ENCODE results near the gene NDRG2. TPM values are rescaled to one million over a fixed set of nuclear protein-coding genes. Genes with fewer than 3 reads are reported as not detected.
A peak's percentile ranks its signal among the peaks of the same experiment; 100 is the strongest.

The NDRG2 gene
- total and polyA plus RNA-seq, 9 of the 15 experiments (the other 6 are each of a cell fraction or from before 2014, with no cell fraction given) = 10.1 to 105 (median 41.0) TPM

DNA sequence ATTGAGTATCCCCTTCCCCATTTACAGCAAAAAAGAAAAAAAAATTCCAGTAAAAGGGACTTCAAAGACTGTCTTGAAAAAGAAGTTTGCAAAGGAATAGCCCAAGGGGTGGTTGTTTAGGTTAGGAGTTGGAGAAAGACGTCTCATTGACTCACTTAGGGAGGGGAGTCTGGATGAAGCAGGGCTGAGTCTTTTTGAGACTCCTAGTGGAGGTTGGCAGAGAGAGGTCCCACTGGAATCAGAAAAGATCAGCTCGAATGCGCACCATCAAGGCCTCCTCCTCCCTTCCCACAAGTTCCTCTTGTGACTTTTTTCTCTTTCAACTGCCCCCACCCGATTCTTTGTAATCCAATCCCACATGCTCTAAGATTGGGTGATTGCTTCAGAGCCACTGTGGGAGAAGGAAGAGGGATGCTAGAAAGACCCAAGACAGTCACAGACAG is 47.2 kb upstream of the NDRG2 start:
- no peaks in the 10 kb centered on the region; the same call in 2 of the 3 replicates for H3K79me2 ChIP-seq (ENCODE audit: control insufficient read depth, insufficient read depth, low read length)
- no peak overlapping the region for H3K4me3 ChIP-seq
- no peak overlapping the region for H3K4me2 ChIP-seq (ENCODE audit: insufficient read depth, low read length)
- no peak for FAIRE-seq
- 6% methylated on average over 2 of the region's 4 CpGs for WGBS (ENCODE audit: insufficient coverage, low coverage, missing lambda C conversion rate)
- no peaks in the 10 kb centered on the region for H3K27me3 ChIP-seq (ENCODE audit: control insufficient read depth in 2 of 2, insufficient read depth in 2 of 2, low read length in 2 of 2)
- BruUV-seq (replicated peaks) = TSS peak; percentile 36
- intact Hi-C loops (cut with micrococcal nuclease) = no loop called here
- H3K36me3 ChIP-seq (ENCODE audit: control insufficient read depth, insufficient read depth, low read length) = no peaks in the 10 kb centered on the region
- no peaks in the 10 kb centered on the region for H3K9me3 ChIP-seq (replicated peaks; ENCODE audit: control insufficient read depth, insufficient read depth, low read depth, low read length)
- TF ChIP-seq NR4A1 (CRISPR knock-in tag; IDR thresholded peaks at IDR 0.05) = no peak
- no peak for TF ChIP-seq NR4A1 (tag; IDR thresholded peaks at IDR 0.05)
- TF ChIP-seq PRDM10 (IDR thresholded peaks at IDR 0.05; ENCODE audit: partially characterized antibody) = peak; percentile 85
- TF ChIP-seq IFI16 (CRISPR knock-in tag; IDR thresholded peaks at IDR 0.05) = no peak
- TF ChIP-seq, protein P1, sequence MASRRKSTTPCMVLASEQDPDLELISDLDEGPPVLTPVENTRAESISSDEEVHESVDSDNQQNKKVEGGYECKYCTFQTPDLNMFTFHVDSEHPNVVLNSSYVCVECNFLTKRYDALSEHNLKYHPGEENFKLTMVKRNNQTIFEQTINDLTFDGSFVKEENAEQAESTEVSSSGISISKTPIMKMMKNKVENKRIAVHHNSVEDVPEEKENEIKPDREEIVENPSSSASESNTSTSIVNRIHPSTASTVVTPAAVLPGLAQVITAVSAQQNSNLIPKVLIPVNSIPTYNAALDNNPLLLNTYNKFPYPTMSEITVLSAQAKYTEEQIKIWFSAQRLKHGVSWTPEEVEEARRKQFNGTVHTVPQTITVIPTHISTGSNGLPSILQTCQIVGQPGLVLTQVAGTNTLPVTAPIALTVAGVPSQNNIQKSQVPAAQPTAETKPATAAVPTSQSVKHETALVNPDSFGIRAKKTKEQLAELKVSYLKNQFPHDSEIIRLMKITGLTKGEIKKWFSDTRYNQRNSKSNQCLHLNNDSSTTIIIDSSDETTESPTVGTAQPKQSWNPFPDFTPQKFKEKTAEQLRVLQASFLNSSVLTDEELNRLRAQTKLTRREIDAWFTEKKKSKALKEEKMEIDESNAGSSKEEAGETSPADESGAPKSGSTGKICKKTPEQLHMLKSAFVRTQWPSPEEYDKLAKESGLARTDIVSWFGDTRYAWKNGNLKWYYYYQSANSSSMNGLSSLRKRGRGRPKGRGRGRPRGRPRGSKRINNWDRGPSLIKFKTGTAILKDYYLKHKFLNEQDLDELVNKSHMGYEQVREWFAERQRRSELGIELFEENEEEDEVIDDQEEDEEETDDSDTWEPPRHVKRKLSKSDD (conservative IDR thresholded peaks at IDR 0.05; ENCODE audit: low read length) = no peak
- no peak for TF ChIP-seq ADNP (tag; IDR thresholded peaks at IDR 0.05)
- TF ChIP-seq CBFA2T2 (conservative IDR thresholded peaks at IDR 0.05) = no peak
- H3K9ac ChIP-seq (ENCODE audit: insufficient read depth in 1 of 2, low read depth in 2 of 2, low read length in 2 of 2) = no peak overlapping the region
- H2AFZ ChIP-seq (ENCODE audit: low read depth, low read length) = peak overlapping the region; percentile 60; the same call in 1 of the 2 replicates
- CTCF ChIA-PET (ENCODE audit: low intra/inter-chr PET ratio) = no interaction called here
- H3K4me1 ChIP-seq (replicated peaks in 1 of 2; ENCODE audit: control insufficient read depth in 2 of 2, insufficient read depth in 2 of 2, low read length in 2 of 2) = peaks cover 2 to 41% of the 10 kb centered on the region in 2 experiments; a peak in 3 of 5 replicates
- H4K20me1 ChIP-seq (replicated peaks; ENCODE audit: control insufficient read depth, insufficient read depth, low read length) = no peaks in the 10 kb centered on the region
- POLR2A ChIA-PET = interaction anchor here (0.7 to 2.0 kb wide), 4 partner anchors 12 to 24 kb away, joined by 3 to 6 read pairs (median 4); no protein-coding TSS in a partner anchor
- ATAC-seq = no peak
- in situ Hi-C loops (cut with MboI) = no loop called here
- DNase-seq (ENCODE audit: extremely low read depth in 1 of 4, low spot score in 3 of 4) = peak in 1 of 4 experiments; percentile 24
- no peaks in the 10 kb centered on the region for H3K9me1 ChIP-seq (ENCODE audit: control insufficient read depth, insufficient read depth, low read length)
- H3K27ac ChIP-seq (ENCODE audit: extremely low read depth, low read depth, low read length) = no peak overlapping the region

Data from K562 (cell line).